ENCODE data around the gene JOSD1. TPM values are rescaled to one million over a fixed set of nuclear protein-coding genes. Genes with fewer than 3 reads are reported as not detected.

Gene JOSD1
- total RNA-seq, 4 donors from 2014 or later, result 77.6 to 156 (median 121) TPM

GRCh38 chr22:38731703-38732161, 31.0 kb upstream of the JOSD1 start:
- Histone ChIP-seq H3K27ac (no peak overlapping the region), H3K36me3 (peaks cover 0 to 82% (median 5%) of the 10 kb centered on the region in 3 donors), H3K27me3 (no peaks in the 10 kb centered on the region), H3K4me1 (peaks cover 0 to 34% (median 1%) of the 10 kb centered on the region in 4 donors), H3K4me3 (no peak overlapping the region), H3K9me3 (no peaks in the 10 kb centered on the region)
- no peak for TF ChIP-seq POLR2A (IDR thresholded peaks at IDR 0.05)
- TF ChIP-seq, protein P1, sequence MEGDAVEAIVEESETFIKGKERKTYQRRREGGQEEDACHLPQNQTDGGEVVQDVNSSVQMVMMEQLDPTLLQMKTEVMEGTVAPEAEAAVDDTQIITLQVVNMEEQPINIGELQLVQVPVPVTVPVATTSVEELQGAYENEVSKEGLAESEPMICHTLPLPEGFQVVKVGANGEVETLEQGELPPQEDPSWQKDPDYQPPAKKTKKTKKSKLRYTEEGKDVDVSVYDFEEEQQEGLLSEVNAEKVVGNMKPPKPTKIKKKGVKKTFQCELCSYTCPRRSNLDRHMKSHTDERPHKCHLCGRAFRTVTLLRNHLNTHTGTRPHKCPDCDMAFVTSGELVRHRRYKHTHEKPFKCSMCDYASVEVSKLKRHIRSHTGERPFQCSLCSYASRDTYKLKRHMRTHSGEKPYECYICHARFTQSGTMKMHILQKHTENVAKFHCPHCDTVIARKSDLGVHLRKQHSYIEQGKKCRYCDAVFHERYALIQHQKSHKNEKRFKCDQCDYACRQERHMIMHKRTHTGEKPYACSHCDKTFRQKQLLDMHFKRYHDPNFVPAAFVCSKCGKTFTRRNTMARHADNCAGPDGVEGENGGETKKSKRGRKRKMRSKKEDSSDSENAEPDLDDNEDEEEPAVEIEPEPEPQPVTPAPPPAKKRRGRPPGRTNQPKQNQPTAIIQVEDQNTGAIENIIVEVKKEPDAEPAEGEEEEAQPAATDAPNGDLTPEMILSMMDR (IDR thresholded peaks at IDR 0.05), result no peak
- DNase-seq, result no peak

- Histone ChIP-seq H3K4me1 (peaks cover 0 to 34% (median 1%) of the 10 kb centered on the region in 4 donors), H3K9me3 (no peaks in the 10 kb centered on the region), H3K27ac (no peak overlapping the region), H3K4me3 (no peak overlapping the region), H3K36me3 (peaks cover 0 to 82% (median 5%) of the 10 kb centered on the region in 3 donors), H3K27me3 (no peaks in the 10 kb centered on the region)
- no peak for DNase-seq
- TF ChIP-seq, protein P1 (IDR thresholded peaks at IDR 0.05), result no peak
These were observed 29.7 kb upstream of the JOSD1 start for GRCh38 chr22:38730411-38730871.

- H3K4me1 ChIP-seq, result peaks cover 0 to 29% (median 1%) of the 10 kb centered on the region in 4 donors
- no peaks in the 10 kb centered on the region for H3K9me3 ChIP-seq
- no peak overlapping the region for H3K4me3 ChIP-seq
- DNase-seq, result no peak
- TF ChIP-seq, protein P1 (IDR thresholded peaks at IDR 0.05), result no peak
- TF ChIP-seq POLR2A (IDR thresholded peaks at IDR 0.05), result no peak
- no peaks in the 10 kb centered on the region for H3K27me3 ChIP-seq
- H3K36me3 ChIP-seq, result peaks cover 0 to 82% (median 5%) of the 10 kb centered on the region in 3 donors
- no peak overlapping the region for H3K27ac ChIP-seq
These were observed 29.2 kb upstream of the JOSD1 start for GRCh38 chr22:38729946-38730345.

GRCh38 chr22:38728871-38729796, 28.4 kb upstream of the JOSD1 start:
- Histone ChIP-seq H3K4me3 (no peak overlapping the region), H3K27me3 (no peaks in the 10 kb centered on the region), H3K36me3 (peaks cover 0 to 88% (median 5%) of the 10 kb centered on the region in 3 donors), H3K9me3 (no peaks in the 10 kb centered on the region), H3K27ac (no peak overlapping the region), H3K4me1 (peaks cover 0 to 21% (median 1%) of the 10 kb centered on the region in 4 donors)
- TF ChIP-seq, protein P1 (IDR thresholded peaks at IDR 0.05), result no peak
- no peak for TF ChIP-seq POLR2A (IDR thresholded peaks at IDR 0.05)
- no peak for DNase-seq

GRCh38 chr22:38727530-38728451, 27.0 kb upstream of the JOSD1 start:
- Histone ChIP-seq H3K36me3 (peaks cover 0 to 100% (median 5%) of the 10 kb centered on the region in 3 donors), H3K4me3 (no peak overlapping the region), H3K4me1 (peaks cover 0 to 7% (median 0%) of the 10 kb centered on the region in 4 donors), H3K27me3 (no peaks in the 10 kb centered on the region), H3K27ac (no peak overlapping the region), H3K9me3 (no peaks in the 10 kb centered on the region)
- no peak for TF ChIP-seq POLR2A (IDR thresholded peaks at IDR 0.05)
- TF ChIP-seq, protein P1 (IDR thresholded peaks at IDR 0.05), result no peak
- no peak for DNase-seq
